Natural killer cell treated with Interleukin-12 subunit alpha and Interleukin-12 subunit beta and Interleukin-15 and Interleukin-18, amount 100 ng/mL, for 72 hours (primary cell): ENCODE results near the gene NCK2. TPM values are rescaled to one million over a fixed set of nuclear protein-coding genes. Genes with fewer than 3 reads are reported as not detected.

Experiments used
- ATAC-seq, 2 donors: fragments of 150-1000 bp; cut with Tn5 transposase in 1 of 2; sonication (Bioruptor Pico), chemical (Tn5 transposase) in 1 of 2; 2 replicates each; pipeline ENCODE4 v1.10.0; 2021
- DNase-seq: peaks from one replicate; pipeline ENCODE4 v3.0.0; 2022; ENCODE audit warnings: low spot score
- H3K27ac Mint-ChIP-seq, 2 donors: 1 replicate in 1 of 2; 2 replicates in 1 of 2; pipeline ENCODE4 v1.8.0; 2022; ENCODE audit warnings: mixed read lengths in 2 of 2, mild to moderate bottlenecking in 1 of 2, moderate library complexity in 1 of 2
- H3K27me3 Mint-ChIP-seq, 2 donors: 1 replicate in 1 of 2; 2 replicates in 1 of 2; pipeline ENCODE4 v1.8.0; 2022; ENCODE audit warnings: mixed read lengths in 2 of 2
- H3K36me3 Mint-ChIP-seq: one replicate; pipeline ENCODE4 v1.8.0; 2022; ENCODE audit warnings: mixed read lengths
- H3K4me1 Mint-ChIP-seq, 2 donors: 1 replicate in 1 of 2; 2 replicates in 1 of 2; pipeline ENCODE4 v1.8.0; 2022; ENCODE audit warnings: low read depth in 2 of 2, mixed read lengths in 2 of 2, mild to moderate bottlenecking in 1 of 2
- H3K4me3 Mint-ChIP-seq: one replicate; pipeline ENCODE4 v1.8.0; 2022; ENCODE audit warnings: mixed read lengths
- H3K9me3 Mint-ChIP-seq: 2 replicates; pipeline ENCODE4 v1.8.0; 2022; ENCODE audit warnings: mixed read lengths
- total RNA-seq, 2 donors: library from RNA; stranded (reverse); gene quantifications; one replicate each; pipeline ENCODE4 v1.2.3, GENCODE V29; 2022

Gene NCK2
- total RNA-seq, 2 donors from 2014 or later: 44.7 to 47.4 TPM

DNA sequence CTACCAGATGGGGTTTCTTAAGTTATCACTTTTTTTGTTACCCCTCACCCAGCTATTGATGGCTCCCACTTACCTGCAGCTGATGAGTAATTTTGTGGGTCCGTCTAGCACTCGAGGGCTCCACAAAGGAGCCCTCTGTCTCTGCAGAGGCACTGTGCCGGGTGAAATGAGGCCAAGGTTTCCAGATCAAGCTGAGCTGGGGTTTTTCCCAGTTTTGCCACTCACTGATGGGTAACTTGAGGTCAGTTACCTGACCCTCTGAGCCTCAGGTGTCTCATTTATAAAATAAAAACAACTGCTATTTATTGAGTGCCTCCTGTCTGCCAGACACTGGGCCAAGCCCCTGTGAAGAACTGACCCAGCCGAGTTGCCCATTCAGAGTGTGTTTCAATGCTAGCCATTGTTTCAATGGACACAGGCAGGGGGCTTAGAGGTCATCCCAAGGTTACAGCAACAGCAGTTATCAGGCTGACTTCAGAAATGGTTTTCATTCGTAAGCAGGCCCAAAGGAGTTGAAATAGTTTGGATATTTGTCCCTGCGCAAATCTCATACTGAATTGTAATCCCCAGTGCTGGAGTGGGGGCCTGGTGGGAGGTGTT is 192.9 kb downstream of the NCK2 start:
- ATAC-seq: no peak
- Mint-ChIP-seq H3K4me3 (no peak overlapping the region), H3K9me3 (no peaks in the 10 kb centered on the region)

More for the DNA sequence above, 192.9 kb downstream of the NCK2 start:
- H3K27ac Mint-ChIP-seq: no peak overlapping the region
- H3K36me3 Mint-ChIP-seq: no peaks in the 10 kb centered on the region
- no peak for DNase-seq
- no peaks in the 10 kb centered on the region for H3K4me1 Mint-ChIP-seq
- H3K27me3 Mint-ChIP-seq: peaks cover 0 to under 1% of the 10 kb centered on the region in 2 donors
